GM18499 (cell line): ENCODE results near the gene STX10.
"Not testable (repeated sequence)": the region's sequence is repeated elsewhere in the genome, so short reads cannot be mapped to it uniquely, and the experiment has no call there.

Experiments used
- ATAC-seq: cut with Tn5 transposase; IDR thresholded peaks from one replicate; pipeline ENCODE4 v1.9.1; 2021; ENCODE audit warnings: moderate number of reproducible peaks; ENCODE audit not compliant: insufficient read depth, unreplicated experiment

The STX10 gene

GRCh38 chr19:13149173-13149627 lies 975 bp downstream of the STX10 start:
- not testable (repeated sequence) for ATAC-seq

GRCh38 chr19:13146763-13147563 lies 3.2 kb downstream of the STX10 start:
- no peak for ATAC-seq

GRCh38 chr19:13139633-13140311 lies 10.4 kb downstream of the STX10 start:
- no peak for ATAC-seq

GRCh38 chr19:13138916-13139198 lies 11.3 kb downstream of the STX10 start:
- no peak for ATAC-seq

- no peak for ATAC-seq
Measured at GRCh38 chr19:13138171-13138915, 11.8 kb downstream of the STX10 start.

- no peak for ATAC-seq
Measured at GRCh38 chr19:13137290-13137794, 12.8 kb downstream of the STX10 start.

- ATAC-seq, result no peak
Measured at GRCh38 chr19:13135068-13136062, 14.8 kb downstream of the STX10 start.

GRCh38 chr19:13134626-13135025 lies 15.5 kb downstream of the STX10 start:
- no peak for ATAC-seq

GRCh38 chr19:13133241-13133870 lies 16.8 kb downstream of the STX10 start:
- no peak for ATAC-seq

GRCh38 chr19:13132471-13133180 lies 17.5 kb downstream of the STX10 start:
- ATAC-seq, result no peak

GRCh38 chr19:13130886-13131490 lies 19.2 kb downstream of the STX10 start:
- ATAC-seq, result no peak

GRCh38 chr19:13129384-13129783 lies 20.8 kb downstream of the STX10 start:
- ATAC-seq, result no peak

GRCh38 chr19:13128583-13128982 lies 21.6 kb downstream of the STX10 start:
- ATAC-seq, result no peak

- no peak for ATAC-seq
Measured at GRCh38 chr19:13127811-13128575, 22.2 kb downstream of the STX10 start.

GRCh38 chr19:13127051-13127450 lies 23.1 kb downstream of the STX10 start:
- no peak for ATAC-seq

- no peak for ATAC-seq
Measured at GRCh38 chr19:13122980-13123957, 26.9 kb downstream of the STX10 start.
